Fibroblast of skin of left biceps (primary cell): ENCODE measurements around the gene RPSA.
"Not testable (repeated sequence)": the region's sequence is repeated elsewhere in the genome, so short reads cannot be mapped to it uniquely, and the experiment has no call there.

Source experiments
- DNase-seq, 2 experiments: peaks; one replicate each; pipeline ENCODE4 v3.0.0-alpha.2; 2013; ENCODE audit warnings: low read depth in 2 of 2

RPSA gene

DNA sequence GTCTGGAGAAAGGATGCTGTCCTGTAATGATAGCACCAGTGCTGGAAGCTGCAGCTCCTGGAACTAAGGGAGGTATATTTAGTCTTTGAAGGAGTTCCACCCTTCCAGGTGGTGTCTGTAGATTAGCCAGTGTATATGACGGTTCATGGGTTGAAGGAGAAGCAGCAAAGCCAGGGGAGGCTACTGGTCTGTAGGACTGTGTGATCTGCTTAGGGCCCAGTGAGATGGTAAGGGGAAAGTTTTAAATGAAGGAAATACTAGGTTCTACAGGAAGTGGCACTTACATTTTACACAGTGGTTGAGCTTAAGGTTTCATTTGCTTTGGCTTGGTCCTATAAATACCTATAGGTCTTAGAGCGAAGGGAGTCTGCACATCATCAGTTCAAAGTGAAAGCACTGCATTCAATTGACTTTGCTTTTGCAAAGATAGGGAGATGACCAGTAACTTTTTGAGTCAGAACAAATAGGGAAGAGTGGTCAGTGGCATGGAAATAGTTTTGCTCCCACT lies 17.7 kb upstream of the RPSA start:
- DNase-seq, result no peak

DNA sequence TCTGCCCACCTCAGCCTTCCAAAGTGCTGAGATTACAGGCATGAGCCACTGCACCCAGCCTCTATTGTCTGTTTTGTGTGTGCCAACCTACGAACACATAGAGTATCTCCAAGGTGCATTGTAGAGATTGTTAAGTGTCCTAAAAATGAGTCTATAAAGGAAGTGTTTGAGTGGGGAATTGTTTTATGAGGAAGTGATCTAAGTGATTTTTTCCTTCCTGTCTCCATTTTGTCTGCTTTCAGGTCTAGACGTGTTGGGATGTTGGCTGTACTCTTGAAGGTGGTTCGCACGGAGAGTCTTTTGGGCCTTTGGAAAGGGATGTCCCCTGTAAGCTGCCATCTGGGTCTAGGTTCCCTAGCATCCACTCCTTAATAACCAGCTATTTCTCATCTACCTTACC lies 16.3 kb upstream of the RPSA start:
- DNase-seq, result no peak

DNA sequence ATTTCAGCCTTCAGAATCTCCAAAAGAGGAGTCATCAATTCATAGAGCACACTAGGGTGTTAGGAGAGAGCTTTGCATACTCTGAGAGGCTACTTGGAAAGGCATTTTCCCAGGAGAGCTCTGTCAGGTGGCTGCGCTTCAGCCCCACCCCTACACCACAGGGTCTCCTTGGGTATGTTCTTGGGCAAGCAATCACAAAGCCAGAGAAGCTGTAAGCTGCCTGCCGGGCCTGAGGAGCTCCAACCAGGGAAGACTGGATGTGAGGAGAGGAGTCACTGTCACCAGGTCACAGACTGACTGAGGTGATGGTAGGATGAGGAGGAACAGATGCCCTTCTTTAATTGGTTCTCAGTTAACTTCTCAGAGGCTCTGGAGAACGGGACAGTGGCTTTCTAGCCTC lies 9.8 kb upstream of the RPSA start:
- no peak for DNase-seq

DNA sequence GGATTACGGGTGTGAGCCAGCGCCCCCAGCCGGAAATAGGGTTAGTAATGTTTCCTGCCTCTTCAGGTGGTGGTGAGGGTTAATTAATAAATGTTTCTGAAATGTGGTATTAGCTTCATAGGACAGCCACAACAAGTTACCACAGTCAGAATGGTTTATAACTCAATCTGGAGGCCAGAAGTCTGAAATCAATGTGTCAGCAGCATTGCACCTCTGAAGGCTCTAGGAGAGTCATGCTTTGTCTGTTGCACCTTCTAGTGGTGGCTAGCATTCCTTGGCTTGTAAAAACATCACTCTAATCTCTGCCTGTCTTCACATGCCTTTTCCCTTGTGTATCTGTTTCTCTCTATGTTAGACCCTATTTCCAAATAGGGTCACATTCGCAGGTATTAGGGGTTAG lies 7.8 kb upstream of the RPSA start:
- DNase-seq, result no peak

DNA sequence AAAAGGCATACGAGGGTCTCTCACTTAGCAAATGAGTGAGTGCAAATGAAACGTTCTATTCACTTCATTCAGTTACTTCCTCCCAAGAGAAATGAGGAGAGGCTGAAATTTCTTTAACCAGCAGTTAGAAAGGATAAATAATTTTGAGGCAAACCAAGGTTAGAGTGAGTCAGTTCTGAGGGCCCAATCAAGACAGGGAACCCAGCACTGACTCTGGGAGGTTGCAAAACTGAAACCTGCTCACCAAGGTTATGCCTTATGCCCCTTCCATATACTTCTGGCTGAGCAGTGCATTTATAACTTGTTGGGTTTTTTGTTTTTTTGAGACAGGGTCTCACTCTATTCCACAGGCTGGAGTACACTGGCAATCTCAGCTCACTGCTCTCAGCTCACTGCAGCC lies 4.5 kb upstream of the RPSA start:
- DNase-seq, result no peak

DNA sequence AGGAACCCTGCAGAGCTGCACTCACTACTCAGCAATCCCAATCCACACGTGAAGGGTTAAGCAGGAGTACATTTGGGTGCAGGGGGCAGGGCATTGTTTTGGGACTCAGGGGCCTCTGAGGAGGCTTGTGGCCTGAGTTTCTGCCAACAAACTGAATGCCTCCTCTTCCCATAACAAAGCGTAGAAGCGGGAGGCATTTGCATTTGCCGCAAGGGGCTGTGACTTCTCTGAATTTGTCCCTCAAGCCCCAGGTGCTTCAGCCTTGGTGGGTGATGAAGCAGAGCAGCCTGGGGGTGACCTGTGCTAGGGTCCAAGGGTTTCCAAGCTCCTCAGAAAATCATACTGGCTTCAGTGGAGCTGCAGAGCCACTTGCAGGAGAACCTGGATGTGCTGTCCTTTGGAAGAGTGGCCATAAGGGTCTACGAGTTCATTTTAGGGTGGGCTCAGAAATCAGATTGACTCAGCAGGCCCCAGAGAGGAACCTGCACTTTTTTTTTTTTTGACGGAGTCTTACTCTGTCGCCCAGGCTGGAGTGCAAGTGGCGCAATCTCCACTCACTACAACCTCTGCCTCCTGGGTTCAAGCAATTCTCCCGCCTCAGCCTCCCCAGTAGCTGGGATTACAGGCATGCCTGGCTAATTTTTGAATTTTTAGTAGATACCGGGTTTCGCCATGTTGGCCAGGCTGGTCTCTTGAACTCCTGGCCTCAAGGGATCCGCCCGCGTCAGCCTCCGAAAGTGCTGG lies 1.4 kb upstream of the RPSA start:
- DNase-seq, result no peak

DNA sequence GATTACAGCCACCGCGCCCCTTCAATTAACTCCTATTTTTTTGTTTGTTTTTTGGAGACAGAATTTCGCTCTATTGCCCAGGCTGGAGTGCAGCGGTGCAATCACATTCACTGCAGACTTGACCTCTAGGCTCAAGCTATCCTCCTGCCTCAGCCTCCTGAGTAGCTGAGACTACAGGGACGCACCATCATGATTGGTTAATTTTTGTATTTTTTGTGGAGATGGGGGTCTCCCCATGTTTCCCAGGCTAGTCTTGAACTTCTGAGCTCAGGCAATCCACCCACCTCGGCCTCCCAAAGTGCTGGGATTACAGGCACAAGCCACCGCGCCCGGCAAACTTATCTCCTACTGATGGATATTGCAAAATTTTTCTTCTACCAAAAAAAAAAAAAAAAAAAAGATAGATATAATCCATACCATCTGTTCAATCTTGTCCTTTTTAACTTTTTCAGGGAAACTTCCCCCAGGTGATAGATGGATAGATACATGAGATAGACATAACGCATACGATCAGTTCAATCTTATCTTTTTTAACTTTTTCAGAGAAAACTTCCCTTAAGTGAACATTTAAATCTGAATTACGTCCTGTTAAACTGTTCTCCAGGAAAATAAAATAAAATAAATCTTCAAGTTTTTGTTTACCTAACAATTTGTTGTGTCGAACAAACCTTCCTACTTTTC lies 693 bp upstream of the RPSA start:
- DNase-seq, result no peak

DNA sequence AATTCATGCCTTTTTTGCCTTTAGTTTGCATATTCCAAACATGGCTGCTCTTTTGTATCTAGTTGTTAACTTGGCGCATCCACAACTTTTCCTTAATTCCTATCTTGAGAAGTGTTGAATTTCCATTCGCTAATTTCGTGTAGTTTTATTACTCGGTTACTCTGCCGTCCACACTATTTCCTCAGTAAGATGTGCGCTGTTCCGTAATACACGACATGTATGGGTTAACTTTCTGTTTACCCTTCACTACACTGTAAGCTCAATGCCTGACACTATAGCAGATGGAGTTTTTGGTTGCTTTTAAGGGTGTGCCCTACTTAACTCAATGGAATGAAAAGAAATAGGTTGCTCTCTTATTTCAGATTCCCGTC lies 724 bp downstream of the RPSA start:
- DNase-seq, result no peak

DNA sequence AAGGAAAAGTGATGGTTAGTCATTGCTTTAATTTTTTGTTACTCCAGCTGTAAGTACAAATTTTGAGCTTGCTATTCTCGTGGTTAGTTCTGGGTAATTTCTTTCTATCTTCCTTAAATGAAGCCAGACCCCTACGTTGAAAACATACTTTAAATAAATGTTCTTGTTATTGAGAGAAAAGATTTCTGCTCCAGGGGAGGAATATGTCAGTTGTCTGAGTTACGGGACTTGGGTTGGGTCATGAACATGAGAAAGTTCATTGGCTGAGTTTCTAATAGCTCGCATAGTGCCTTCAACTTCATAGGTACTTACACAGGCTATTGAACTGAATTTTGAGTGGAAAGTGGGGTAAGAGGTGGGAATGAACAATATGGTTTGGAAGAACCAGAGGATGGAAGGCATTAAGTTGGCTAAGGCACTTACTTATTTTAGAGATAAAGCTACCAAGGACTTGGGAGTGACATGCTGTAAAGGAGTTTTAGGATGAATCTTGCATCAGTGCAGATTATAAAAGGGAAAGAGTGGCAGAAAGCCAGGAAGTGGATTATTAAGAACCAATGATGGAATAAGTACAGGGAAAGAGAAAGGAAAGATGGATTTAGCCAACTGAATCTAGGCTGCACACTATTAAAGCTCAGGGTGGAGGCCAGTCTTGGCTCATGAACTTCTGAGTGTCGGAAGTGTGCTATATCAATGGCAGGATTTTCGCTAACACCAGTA lies 1.4 kb downstream of the RPSA start:
- DNase-seq, result no peak

DNA sequence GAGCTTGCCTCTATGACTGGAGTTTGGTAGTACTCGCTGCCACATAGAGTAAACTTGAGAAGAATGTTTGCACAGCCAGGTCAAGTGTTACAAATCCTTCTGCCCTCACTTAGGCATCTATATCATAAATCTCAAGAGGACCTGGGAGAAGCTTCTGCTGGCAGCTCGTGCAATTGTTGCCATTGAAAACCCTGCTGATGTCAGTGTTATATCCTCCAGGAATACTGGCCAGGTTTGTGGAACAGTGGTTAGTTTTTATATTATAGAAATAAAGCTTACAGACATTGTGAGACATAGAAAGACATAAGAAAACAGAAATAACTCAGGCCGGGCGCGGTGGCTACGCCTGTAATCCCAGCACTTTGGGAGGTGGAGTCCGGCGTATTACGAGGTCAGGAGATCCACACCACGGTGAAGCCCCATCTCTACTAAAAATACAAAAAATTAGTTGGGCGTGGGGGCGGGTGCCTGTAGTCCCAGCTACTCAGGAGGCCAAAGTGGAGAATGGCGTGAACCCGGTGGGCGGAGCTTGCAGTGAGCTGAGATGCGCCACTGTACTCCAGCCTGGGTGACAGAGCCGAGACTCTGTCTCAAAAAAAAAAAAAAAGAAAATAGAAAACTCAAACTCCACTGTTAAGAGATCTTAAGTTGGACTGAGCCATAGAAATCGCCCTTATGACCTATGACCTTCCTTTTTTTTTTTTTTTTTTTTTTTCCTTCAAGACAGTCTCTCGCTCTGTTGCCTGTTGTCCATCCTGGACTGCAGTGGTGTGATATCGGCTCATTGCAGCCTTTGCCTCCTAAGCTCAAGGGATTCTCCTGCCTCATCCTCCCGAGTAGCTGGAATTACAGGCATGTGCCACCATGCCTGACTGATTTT lies 2.2 kb downstream of the RPSA start:
- DNase-seq, result no peak

DNA sequence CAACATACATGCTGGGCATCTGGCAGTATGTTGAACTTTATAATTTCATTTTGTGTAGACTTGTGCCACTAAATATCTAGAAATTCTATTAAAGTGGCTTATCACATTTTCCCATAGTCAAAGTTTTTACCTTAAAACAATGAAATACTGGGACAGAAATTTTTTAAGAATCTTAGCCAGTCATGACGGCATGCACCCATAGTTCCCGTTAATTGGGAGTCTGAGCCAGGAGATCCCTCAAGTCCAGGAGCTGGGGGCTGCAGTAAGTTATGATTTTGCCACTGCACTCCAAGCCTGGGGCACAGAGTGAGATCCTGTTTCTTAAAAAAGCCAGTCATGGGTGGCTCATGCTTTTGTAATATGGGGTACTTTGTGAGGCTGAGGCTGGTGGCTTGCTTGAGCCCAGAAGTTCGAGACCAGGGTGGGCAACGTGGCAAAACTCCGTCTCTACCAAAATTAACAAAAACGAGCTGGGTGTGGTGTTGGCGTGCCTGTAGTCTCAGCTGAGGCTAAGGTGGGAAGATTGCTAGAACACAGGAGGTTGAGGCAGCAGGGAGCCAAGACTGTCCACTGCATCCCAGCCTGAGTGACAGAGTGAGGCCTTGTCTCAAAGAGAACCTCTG lies 3.1 kb downstream of the RPSA start:
- no peak for DNase-seq

DNA sequence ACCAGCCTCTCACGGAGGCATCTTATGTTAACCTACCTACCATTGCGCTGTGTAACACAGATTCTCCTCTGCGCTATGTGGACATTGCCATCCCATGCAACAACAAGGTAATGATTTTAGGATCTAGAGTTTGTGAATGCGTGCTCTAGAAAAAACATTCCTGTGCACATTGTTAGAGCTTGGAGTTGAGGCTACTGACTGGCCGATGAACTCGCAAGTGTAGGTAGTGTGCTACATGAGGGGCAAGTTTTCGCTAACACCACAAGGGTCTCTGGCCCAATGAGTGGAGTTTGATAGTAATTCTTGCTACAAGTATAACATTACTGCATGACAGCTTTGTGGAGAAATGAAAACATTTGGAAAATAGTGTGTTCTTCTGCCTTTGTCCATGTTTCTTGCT lies 4.4 kb downstream of the RPSA start:
- DNase-seq, result no peak

DNA sequence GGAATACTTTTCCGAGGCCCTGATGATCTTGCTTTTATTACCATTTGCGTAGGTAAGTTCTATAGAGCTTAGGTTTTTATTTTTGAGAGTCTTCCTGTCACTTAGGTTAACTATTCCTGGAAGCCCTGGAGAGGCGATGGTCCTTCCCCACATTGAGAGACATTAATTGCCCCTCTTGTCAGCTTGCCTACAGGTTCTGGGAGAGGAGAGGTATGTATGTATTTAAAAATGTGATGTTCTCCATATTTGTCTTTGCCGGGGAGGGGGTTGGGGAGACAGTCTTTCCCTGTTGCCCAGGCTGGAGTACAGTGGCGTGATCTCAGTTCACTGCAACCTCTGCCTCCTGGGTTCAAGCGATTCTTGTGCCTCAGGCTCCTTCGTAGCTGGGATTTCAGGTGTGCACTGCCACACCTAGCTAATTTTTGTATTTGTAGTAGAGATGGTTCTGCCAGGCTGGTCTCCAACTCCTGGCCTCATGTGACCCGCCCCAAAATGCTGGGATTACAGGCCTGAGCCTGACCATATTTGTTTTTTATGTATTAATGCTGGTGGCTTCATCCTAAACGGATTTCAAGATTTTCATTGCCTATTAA lies 6.2 kb downstream of the RPSA start:
- no peak for DNase-seq

DNA sequence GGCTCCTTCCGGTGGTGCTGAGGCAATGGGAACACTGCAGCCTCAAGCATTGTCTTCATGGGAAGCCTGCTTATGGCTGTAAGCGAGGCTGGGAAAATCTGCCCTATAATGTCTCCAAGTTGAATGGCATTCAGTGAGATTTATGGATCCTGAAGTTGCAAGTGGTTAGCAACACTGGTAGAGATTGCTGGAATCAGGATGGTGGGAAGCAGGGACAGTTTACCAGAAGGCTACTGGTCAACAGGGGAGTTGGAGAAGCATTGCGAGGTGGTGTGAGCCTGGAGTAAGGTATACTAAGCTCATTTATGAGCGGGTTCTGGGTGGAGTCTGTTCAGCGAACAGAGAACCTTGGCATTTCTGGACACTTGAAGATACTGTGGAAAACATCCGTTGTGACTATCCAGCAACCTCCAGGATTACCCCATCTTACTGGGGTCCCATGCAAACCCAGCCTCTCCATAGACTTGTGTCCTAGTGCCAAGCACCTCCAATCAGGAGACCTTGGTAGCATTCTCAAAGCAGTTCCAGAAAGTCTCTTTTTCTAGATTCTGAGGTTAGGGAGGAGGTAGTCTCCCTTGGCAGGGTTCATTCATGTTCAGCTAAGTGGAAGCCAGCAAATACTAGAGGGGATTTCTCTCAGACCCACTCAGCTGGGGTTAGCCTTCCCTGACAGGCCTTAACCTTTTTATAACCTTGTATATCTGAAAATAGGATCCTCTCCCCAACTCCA lies 7.3 kb downstream of the RPSA start:
- DNase-seq, result no peak

DNA sequence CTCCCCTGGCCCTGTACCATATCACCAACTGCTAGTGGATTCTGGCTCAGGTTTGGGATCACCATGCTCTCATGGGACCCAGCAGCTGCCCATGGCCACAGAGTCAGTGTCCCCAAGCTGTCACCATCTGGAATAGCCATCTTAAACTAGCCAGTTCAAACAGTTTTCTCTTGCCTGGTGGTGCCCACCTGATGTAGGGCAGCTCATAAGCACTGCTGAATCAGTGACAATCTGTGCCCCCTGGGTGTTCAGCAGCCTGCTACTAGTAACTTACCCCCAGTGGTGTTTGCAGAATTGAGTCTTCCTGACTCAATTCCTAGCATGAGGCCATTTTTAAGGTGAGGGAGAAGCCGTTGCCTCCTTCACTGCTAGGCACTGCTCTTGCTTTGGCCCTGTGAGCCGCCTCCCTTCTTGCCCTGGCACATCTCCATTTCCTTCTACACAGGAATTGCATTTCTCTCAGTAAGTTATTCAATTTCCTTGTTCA lies 7.9 kb downstream of the RPSA start:
- DNase-seq, result no peak

DNA sequence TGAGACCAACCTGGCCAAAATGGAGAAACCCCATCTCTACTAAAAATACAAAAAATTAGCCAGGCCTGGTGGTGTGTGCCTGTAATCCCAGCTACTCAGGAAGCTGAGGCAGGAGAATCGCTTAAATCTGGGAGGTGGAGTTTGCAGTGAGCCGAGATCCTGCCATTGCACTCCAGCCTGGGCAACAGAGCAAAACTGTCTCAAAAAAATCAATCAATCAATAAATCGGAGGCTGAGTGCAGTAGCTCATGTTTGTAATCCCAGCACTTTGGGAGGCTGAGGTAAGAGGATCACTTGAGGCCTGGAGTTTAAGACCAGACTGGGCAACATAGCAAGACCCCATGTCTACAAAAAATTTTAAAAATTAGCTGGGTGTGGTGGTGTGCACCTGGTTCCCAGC lies 8.8 kb downstream of the RPSA start:
- not testable (repeated sequence) for DNase-seq

DNA sequence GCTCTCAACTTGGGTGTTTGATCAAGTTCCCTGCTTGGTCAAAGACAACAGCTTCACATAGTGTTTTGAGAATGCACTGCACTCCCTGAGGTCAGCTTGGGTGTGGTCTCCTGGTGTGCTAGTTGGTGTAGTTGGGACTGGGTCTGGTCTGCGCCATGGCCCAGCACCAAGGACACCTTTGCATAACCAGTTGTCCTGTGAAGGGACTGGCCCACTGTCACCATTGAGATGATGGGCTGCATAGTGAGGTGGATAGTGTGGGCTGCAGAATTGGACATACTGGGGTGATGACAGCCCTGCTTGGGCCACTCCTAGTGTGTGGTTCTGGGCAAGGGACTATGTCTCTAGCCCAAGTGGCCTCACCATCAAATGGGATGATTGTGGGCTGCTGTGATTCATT lies 9.5 kb downstream of the RPSA start:
- no peak for DNase-seq

DNA sequence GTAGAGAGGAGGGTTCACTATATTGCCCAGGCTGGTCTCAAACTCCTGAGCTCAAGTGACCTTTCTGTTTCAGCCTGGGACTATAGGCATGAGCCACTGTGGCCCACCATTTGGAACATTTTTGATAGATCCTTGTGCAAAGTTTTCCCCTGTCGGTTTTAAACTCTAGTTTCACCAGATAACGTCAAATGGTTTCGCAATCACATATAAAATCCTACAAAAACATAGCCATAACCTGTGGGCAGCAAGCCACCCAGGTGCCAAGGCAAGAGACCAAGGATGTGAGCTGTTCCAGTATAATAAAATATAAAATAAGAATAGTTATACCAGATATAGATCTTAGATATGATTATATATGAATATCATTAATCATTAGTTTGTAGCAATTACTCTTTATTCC lies 10.5 kb downstream of the RPSA start:
- not testable (repeated sequence) for DNase-seq

DNA sequence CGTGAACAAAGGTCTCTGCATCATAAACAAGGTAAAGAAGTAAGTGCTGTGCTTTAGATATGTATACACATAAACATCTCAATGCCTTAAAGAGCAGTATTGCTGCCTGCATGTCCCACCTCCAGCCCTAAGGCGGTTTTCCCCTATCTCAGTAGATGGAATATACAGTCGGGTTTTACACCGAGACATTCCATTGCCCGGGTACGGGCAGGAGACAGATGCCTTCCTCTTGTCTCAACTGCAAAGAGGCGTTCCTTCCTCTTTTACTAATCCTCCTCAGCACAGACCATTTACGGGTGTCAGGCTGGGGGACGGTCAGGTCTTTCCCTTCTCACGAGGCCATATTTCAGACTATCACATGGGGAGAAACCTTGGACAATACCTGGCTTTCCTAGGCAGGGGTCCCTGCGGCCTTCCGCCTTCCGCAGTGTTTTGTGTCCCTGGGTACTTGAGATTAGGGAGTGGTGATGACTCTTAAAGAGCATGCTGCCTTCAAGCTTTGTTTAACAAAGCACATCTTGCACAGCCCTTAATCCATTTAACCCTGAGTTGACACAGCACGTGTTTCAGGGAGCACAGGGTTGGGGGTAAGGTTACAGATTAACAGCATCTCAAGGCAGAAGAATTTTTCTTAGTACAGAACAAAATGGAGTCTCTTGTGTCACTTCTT lies 12.2 kb downstream of the RPSA start:
- not testable (repeated sequence) for DNase-seq
